GM21526 (cell line): ENCODE measurements around the gene WASHC2C.
"Not testable (repeated sequence)": the region's sequence is repeated elsewhere in the genome, so short reads cannot be mapped to it uniquely, and the experiment has no call there.

Experiments
- ATAC-seq: cut with Tn5 transposase; IDR thresholded peaks from one replicate; pipeline ENCODE4 v1.9.1; 2021; ENCODE audit warnings: moderate library complexity; ENCODE audit not compliant: unreplicated experiment, low FRiP score

Gene WASHC2C

DNA sequence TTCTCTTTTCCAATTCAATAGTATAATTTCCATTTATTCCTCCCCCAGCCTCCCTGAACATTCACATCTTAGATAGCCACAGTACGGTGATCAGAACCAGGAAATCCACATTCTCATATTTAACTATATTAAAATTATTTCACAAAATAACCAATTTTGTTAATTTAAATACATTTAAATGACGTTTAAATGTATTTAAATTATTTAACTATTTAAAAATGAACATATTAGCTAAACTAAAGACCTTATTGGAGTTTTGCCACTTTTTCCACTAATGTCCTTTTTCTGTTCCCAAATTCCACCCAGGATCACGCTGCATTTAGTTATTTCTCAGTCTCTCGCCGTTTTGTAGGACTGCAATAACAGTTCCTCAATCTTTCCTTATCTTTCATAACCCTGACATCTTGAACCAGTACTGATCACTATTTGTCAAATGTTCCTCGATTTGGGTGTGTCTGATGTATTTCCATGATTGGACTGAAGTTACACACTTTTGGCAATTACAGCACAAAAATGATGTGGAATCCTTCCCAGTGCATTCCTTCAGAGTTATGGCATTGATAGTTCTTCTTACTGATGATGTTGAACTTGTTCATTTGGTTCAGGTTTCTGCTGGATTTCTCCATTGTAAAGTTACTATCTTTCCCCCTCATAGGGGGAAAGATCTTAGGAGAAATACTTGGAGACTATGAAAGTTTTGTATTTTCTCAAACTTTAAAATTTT is 93.2 kb downstream of the WASHC2C start:
- not testable (repeated sequence) for ATAC-seq

- not testable (repeated sequence) for ATAC-seq
These were observed 95.9 kb downstream of the WASHC2C start for GRCh38 chr10:45822918-45823317.
